ENCODE measurements around the gene SPNS2.

SPNS2 gene

DNA sequence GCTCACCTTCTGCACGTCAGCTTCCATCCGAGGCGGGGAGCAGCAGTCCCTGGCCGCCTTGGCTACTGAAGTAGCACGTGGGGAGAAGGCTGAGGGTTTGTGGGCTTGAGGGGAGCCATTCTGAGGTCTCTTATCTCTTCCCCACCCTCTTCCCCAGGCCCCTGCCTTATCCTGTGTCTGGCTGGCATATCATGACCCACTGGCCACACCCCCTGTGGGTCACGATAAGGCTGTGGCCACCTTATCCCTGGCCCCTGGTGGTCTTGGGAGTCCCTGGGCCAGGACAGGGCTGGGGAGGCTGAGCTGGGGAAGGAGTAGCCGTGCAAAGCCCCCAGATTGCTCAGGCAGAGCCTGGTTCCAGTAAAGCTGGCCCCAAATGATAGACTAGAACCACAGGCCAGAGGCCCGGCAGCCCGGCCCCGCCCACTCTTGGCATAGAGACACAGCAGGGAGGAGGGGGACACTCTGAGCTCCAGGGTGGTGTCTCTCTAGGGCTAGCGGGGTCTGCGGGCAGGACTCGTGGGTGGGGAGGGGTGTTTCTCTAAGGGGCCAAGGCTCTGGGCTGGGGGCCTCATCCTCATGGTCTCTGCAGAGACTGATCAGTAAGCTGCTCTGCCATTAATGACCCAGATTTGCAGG is 7.6 kb downstream of the SPNS2 start:
- no peak overlapping the region for H3K4me3 Mint-ChIP-seq
- H3K4me1 Mint-ChIP-seq (ENCODE audit: low read depth): peaks cover 31% of the 10 kb centered on the region
- no peaks in the 10 kb centered on the region for H3K36me3 Mint-ChIP-seq (ENCODE audit: low read depth)
- no peak overlapping the region for H3K27ac Mint-ChIP-seq
- H3K27me3 Mint-ChIP-seq (ENCODE audit: low read depth): peaks cover 20% of the 10 kb centered on the region
- H3K9me3 Mint-ChIP-seq: no peaks in the 10 kb centered on the region

DNA sequence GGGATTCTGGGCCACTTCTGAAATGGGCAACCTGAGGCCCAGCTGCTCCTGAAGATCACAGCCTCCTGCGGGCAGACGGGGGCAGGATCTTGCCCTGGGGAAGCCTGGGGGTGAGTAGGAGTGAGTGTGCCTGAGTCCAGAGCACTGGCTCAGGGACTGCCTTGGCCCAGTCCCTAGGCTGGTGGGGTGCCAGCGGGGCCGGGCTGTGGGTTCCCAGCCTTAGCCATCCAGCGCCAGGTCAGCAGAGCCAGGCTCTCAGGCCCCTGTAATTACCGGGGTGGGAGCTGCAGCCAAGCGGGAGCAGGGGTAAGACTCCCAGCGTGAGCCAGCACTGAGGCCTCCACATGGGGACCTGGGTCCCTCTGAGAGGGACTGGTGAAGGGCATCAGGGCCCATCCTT is 8.2 kb downstream of the SPNS2 start:
- Mint-ChIP-seq H3K27ac (no peak overlapping the region), H3K4me1 (ENCODE audit: low read depth) (peaks cover 31% of the 10 kb centered on the region), H3K9me3 (no peaks in the 10 kb centered on the region), H3K27me3 (ENCODE audit: low read depth) (peaks cover 14% of the 10 kb centered on the region), H3K36me3 (ENCODE audit: low read depth) (no peaks in the 10 kb centered on the region), H3K4me3 (no peak overlapping the region)

DNA sequence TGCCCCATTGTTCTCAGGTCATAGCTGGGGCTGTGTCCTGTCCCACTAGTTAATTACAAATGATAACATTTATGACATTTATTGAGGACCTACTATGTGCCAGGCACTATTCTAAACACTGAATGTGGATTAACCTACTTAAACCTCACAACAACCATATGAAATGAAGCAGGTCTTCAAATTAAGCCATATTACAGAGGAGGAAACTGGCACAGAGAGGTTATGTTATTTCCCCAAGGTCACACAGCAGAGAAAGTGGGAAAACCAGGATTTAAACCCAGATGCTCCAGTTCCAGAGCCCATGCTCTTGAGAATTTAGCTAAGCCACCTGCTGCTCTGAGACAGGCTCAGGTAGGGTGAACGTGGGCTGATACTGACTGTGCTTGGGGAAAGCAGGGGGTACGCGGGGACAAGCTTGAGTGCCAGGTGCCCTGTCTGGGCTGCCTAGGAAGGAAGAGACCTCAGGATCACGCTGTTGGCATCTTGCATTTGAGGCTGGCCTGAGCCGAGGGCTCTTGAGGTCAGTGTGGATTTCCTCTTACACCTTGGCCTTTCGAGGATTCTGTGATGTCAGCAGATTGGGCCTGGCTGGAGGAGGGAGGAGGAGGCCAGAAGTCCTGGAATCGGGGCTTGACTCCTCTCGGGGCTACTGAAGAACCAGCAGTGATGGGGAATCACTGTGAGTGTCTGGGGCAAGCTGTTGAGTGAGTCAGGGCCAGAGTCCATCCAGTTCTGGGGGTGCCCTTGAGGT is 8.9 kb downstream of the SPNS2 start:
- H3K27me3 Mint-ChIP-seq (ENCODE audit: low read depth): peaks cover 11% of the 10 kb centered on the region
- H3K4me1 Mint-ChIP-seq (ENCODE audit: low read depth): peaks cover 31% of the 10 kb centered on the region
- H3K4me3 Mint-ChIP-seq: no peak overlapping the region
- H3K9me3 Mint-ChIP-seq: no peaks in the 10 kb centered on the region
- no peaks in the 10 kb centered on the region for H3K36me3 Mint-ChIP-seq (ENCODE audit: low read depth)
- no peak overlapping the region for H3K27ac Mint-ChIP-seq

DNA sequence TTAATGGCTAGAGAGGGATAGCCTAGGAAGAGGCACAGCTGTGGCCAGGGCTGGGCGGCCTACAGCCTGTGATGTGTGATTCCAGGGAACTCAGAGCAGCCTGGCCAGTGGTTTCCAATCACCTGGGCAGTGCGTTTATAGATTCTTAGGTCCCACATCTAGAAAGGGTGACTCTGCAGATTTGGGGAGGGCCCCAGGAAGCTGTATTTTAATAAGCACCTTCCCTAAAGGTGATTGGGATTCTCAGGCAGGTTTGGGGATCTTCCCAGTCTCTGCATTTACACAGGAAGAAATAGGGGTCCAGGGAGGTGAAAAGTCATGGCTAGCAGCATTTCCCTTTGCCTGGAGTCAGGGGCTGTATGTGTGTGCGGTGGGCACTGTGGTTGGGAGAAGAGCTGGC is 9.5 kb downstream of the SPNS2 start:
- peaks cover 7% of the 10 kb centered on the region for H3K27me3 Mint-ChIP-seq (ENCODE audit: low read depth)
- no peaks in the 10 kb centered on the region for H3K9me3 Mint-ChIP-seq
- H3K4me1 Mint-ChIP-seq (ENCODE audit: low read depth): peaks cover 31% of the 10 kb centered on the region
- H3K4me3 Mint-ChIP-seq: no peak overlapping the region
- no peak overlapping the region for H3K27ac Mint-ChIP-seq
- H3K36me3 Mint-ChIP-seq (ENCODE audit: low read depth): no peaks in the 10 kb centered on the region

DNA sequence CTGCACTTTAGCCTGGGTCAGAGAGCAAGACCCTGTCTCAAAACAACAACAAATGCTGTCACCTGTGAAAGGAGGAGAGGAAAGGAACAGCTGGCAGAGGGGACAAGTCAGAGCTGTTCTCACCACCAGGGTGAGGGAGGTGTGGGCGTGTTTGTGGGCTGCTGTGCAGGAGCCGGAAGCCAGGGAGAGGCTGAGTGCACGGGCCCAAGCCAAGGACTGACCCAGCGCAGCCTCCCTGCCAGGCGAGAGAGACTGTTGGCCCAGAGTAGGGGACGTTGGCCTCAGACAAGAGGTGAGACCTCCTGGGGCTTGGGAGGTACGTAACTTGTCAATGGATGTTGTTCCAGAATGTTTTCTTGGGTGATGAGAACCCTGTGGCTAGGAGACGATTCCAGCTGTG is 10.7 kb downstream of the SPNS2 start:
- no peaks in the 10 kb centered on the region for H3K36me3 Mint-ChIP-seq (ENCODE audit: low read depth)
- H3K4me1 Mint-ChIP-seq (ENCODE audit: low read depth): peaks cover 25% of the 10 kb centered on the region
- no peak overlapping the region for H3K27ac Mint-ChIP-seq
- H3K9me3 Mint-ChIP-seq: no peaks in the 10 kb centered on the region
- peaks cover 7% of the 10 kb centered on the region for H3K27me3 Mint-ChIP-seq (ENCODE audit: low read depth)
- H3K4me3 Mint-ChIP-seq: no peak overlapping the region

DNA sequence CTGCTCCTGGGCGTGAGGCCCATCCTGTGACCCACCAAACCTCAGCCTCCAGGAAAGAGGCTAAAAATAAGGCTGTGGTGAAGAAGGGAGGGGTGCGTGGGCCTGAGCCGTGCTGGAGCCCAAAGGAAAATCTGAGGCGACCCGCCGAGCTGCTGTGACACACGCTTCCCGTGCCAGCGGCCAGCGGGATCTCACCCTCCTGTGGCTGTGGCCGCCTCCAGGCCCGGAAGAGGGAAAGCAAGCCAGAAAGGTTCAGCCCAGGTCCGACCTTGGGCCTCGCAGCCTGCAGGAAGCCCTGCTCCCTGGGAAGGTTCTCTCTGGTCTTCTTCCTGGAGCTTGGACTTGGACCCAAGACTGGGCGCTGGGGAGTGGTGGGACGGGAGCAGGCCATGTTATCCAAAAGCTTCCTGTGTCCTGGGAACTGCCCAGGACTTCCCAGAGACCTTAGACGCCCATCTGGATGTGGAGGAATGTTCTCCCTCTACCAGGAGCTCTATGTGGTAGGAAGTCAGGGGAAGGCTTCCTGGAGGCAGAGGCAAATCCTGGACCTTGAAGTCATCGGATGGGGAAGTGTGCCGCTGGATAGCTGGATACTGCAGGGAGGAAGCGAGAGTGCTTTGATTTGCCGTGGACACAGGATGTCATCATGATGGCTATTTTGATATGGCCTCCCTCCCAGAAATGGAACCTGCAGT is 11.4 kb downstream of the SPNS2 start:
- Mint-ChIP-seq H3K27ac (no peak overlapping the region), H3K27me3 (ENCODE audit: low read depth) (peaks cover 7% of the 10 kb centered on the region), H3K4me3 (no peak overlapping the region), H3K9me3 (no peaks in the 10 kb centered on the region), H3K4me1 (ENCODE audit: low read depth) (peaks cover 20% of the 10 kb centered on the region), H3K36me3 (ENCODE audit: low read depth) (no peaks in the 10 kb centered on the region)

DNA sequence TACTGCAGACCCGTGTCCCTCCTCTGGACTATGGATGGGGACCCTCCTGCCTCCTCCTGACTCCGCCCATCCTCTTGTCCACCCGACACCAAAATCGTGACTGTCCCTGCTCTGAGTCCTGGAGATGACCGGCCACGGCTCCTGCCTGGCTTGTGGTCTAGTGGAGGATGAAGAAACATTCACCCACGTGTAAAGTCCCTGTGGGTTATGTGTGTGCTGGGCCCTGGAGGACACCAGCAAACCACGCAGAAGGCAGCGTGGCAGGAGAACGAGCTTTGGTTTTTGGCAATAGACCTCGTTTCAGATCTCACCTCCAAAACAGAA is 11.9 kb downstream of the SPNS2 start:
- Mint-ChIP-seq H3K27me3 (ENCODE audit: low read depth) (peaks cover 7% of the 10 kb centered on the region), H3K9me3 (no peaks in the 10 kb centered on the region), H3K27ac (no peak overlapping the region), H3K4me1 (ENCODE audit: low read depth) (peaks cover 17% of the 10 kb centered on the region), H3K4me3 (no peak overlapping the region), H3K36me3 (ENCODE audit: low read depth) (no peaks in the 10 kb centered on the region)

DNA sequence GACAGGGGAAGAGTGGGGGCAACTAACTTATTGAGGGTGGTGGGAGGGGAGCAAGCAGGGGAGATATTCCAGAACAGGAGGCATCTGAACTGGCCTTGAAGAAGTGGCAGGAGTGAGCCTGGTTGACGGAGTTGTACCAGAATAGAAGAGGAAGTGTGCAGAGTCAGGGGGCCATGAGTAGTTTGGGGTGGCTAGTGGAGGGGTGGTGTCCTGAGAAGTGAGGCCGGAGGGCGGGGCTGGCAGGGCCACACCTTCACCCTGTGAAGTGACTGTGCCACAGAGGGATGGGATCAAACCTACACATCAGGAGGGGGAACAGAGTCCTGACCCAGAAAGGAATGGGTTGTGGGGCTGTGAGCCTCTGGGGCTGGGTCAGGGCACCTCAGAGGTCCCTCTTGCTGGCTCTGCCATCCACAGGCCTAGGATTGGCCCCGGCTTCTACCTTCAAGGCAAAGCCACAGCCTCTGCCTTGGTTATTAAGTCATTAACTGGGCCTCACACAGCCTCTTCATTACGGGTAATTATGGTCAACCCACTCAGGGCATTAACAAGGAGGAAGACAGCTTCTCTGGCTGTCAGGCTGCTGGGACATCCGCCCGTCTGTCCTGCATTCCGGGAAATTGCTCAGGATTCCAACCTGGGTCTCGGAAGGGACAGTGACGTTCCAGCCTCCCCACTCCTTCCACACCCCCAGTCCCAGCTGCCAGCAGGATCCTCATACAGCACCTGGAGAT is 12.7 kb downstream of the SPNS2 start:
- Mint-ChIP-seq H3K9me3 (no peaks in the 10 kb centered on the region), H3K4me1 (ENCODE audit: low read depth) (peaks cover 17% of the 10 kb centered on the region), H3K4me3 (no peak overlapping the region), H3K27ac (no peak overlapping the region), H3K27me3 (ENCODE audit: low read depth) (peaks cover 7% of the 10 kb centered on the region), H3K36me3 (ENCODE audit: low read depth) (no peaks in the 10 kb centered on the region)

DNA sequence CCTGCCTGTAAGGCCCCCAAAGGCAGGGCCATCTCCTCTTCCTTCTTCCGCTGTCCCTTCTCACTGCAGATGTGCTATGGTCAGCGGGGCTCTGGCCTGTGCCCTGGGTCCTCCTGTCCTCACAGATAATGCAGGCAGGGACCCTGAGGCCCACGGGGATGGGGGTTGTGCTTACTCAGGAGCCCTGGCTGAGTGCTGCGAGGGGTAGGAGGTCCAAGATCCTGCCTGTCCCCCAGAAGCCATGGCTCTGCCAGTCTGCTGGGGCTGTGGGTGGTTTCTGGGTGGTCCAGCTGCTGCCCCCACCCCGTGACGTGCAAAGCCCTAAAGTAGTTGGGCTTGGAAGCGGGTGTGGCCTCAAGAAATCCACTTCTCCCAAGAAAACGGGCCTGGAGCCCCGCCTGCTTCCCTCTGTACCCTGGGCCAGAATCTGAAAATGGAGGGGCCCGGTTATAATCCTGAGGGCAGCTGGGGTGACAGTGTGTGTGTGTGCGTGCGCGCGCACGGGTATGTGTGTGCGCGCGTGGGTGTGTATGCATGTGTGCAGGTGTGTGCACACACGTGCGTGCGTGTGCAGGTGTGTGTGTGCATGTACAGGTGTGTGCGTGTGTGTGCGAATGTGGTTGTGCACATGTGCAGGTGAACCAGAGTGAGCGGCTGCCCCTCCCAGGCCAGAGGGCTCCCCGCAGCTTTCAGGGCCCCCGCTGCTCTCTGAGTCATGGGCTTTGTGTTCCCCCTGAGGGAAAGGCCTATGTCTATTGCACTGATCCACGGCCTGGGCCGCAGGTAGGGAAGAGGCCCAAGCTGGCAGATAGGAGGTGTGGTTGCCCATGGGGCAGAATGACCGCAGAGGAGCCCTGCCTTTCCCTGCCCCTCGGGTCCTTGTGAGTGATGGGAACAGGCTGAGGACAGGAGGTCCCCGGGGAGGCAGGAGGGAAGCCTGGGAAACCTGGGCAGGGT is 13.8 kb downstream of the SPNS2 start:
- H3K36me3 Mint-ChIP-seq (ENCODE audit: low read depth): no peaks in the 10 kb centered on the region
- H3K27ac Mint-ChIP-seq: no peak overlapping the region
- H3K27me3 Mint-ChIP-seq (ENCODE audit: low read depth): peaks cover 7% of the 10 kb centered on the region
- no peak overlapping the region for H3K4me3 Mint-ChIP-seq
- H3K9me3 Mint-ChIP-seq: no peaks in the 10 kb centered on the region
- peaks cover 17% of the 10 kb centered on the region for H3K4me1 Mint-ChIP-seq (ENCODE audit: low read depth)

DNA sequence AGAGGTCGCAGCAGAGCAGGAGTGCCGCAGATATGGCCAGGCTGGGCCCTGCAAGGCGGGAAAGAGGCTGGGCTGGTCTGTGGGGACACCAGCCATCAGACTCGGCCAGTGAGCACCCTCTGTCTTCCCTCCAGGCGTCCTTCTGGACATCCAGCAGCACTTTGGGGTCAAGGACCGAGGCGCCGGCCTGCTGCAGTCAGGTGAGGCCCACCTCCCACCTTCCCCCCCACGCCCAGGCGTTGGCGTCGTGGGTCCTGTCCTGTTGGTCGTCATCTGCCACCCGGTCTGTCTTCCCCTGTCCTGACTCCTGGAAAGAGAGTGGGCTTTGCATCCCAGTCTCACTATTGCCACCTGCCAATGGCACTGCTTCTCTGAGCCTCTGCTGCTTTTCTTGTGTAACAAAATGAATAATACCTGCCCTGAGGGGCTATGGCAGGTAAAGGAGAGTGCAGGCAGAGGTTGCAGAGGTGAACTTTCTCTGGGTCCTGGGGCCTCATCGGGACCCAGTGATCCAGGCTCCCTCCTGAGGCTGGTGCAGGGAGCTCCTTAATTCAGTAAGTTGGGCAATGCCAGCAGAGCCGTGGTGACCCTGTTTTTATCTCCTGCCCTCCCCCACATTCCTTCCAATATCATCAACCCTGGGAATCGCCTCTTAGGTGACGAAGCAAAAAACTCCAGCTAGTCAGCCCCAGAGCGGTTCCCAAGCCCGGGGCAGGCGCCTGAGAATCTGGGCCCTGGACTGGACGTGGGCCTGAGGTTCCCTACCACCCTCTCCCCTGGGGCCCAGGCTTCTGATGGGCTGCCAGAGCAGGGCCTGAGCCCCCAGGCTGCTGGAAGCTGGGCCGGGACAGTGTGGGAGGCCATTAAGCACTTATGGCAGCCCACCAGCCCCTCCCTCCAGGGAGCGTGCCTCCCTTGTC is 14.7 kb downstream of the SPNS2 start:
- Mint-ChIP-seq H3K9me3 (no peaks in the 10 kb centered on the region), H3K4me3 (no peak overlapping the region), H3K36me3 (ENCODE audit: low read depth) (no peaks in the 10 kb centered on the region), H3K27me3 (ENCODE audit: low read depth) (peaks cover 7% of the 10 kb centered on the region), H3K4me1 (ENCODE audit: low read depth) (peaks cover 19% of the 10 kb centered on the region), H3K27ac (no peak overlapping the region)

DNA sequence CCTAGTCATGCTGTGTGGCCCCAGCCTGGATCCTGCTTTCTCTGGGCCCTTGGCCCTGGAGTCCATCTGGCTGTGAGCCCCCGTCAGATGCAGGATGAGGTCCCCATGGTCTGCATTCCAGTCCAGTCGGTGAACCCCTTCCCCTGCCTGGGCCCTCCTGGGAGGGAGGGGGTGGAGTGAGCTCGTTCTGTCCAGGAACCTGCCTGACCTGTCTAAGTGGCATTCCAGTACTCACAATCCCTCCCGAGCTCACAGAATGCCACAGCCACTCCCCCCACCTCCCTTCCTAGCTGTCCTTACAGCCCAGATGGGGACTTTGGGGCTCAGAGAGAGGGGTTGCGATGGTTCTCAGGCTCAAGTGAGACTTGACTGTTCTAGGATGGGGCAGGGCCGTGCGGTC is 15.5 kb downstream of the SPNS2 start:
- H3K27me3 Mint-ChIP-seq (ENCODE audit: low read depth): peaks cover 7% of the 10 kb centered on the region
- H3K4me3 Mint-ChIP-seq: no peak overlapping the region
- H3K27ac Mint-ChIP-seq: no peak overlapping the region
- H3K36me3 Mint-ChIP-seq (ENCODE audit: low read depth): no peaks in the 10 kb centered on the region
- peaks cover 12% of the 10 kb centered on the region for H3K4me1 Mint-ChIP-seq (ENCODE audit: low read depth)
- no peaks in the 10 kb centered on the region for H3K9me3 Mint-ChIP-seq

DNA sequence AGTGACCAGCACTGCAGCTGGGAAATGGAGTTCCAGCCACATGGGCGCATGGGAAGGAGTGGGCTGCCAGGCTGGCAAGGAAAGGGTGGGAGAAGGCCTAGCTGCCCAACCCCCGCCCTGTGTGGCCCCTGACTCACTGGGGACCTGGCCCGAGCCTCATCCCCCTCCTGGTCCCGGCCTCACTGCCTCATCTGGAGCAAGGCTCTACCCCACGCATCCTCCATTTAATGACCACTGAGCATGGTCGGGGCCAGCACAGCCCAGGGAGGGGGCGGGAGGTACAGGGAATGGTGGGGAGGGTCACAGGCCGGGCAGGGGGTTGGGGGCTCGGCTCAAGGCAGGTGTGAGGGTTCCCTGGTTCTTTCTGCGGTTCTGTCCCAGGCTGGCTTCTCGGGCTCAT is 16.1 kb downstream of the SPNS2 start:
- Mint-ChIP-seq H3K27ac (no peak overlapping the region), H3K9me3 (no peaks in the 10 kb centered on the region), H3K4me1 (ENCODE audit: low read depth) (peaks cover 6% of the 10 kb centered on the region), H3K4me3 (no peak overlapping the region), H3K36me3 (ENCODE audit: low read depth) (no peaks in the 10 kb centered on the region), H3K27me3 (ENCODE audit: low read depth) (peaks cover 7% of the 10 kb centered on the region)

DNA sequence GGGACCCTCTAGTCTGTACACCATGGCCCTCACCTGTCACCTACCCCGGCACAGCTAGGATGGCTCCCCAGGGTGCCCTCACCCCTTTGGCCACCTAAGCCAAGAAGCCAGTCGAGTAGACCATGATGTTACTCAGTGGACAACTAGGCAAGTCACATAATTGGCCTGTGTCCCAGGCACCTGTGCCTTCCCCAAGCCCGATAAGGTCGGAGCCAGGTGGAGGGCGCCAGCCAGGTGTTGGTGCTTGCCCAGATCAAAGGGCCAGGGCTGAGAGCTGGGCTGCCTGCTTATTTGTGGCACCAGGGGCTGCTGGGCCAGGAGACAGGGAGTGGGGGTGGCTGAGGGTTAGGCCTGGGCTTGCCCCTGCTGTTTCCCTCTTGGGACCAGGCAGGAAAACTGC is 16.8 kb downstream of the SPNS2 start:
- peaks cover 7% of the 10 kb centered on the region for H3K27me3 Mint-ChIP-seq (ENCODE audit: low read depth)
- no peaks in the 10 kb centered on the region for H3K36me3 Mint-ChIP-seq (ENCODE audit: low read depth)
- peaks cover 5% of the 10 kb centered on the region for H3K4me1 Mint-ChIP-seq (ENCODE audit: low read depth)
- no peaks in the 10 kb centered on the region for H3K9me3 Mint-ChIP-seq
- H3K27ac Mint-ChIP-seq: no peak overlapping the region
- no peak overlapping the region for H3K4me3 Mint-ChIP-seq
